GM12878 (cell line): ENCODE results near the gene MBD2. TPM values are rescaled to one million over a fixed set of nuclear protein-coding genes. Genes with fewer than 3 reads are reported as not detected.

Experiments used
- ATAC-seq: fragments of 200-7000 bp; cut with Tn5 transposase; 3 replicates; pipeline ENCODE4 v1.9.1; 2020; ENCODE audit warnings: mild to moderate bottlenecking, moderate library complexity
- BruUV-seq: library from RNA; stranded (reverse); fragments of 400-500 nt; replicated peaks from 2 replicates; lab custom pipeline; 2021; lab: Mats Ljungman, UMichigan
- CTCF ChIA-PET: fragments of 300-600 bp; sonication (Branson Sonifier 250); formaldehyde crosslinking; extraction: SDS; loops from one replicate; lab custom pipeline; 2021; ENCODE audit warnings: inconsistent platforms; lab: Yijun Ruan, JAX
- POLR2A ChIA-PET: fragments of 350-600 bp; formaldehyde crosslinking; extraction: SDS; loops from one replicate; lab custom pipeline; 2021; ENCODE audit warnings: inconsistent platforms; lab: Charles Lee
- RAD21 ChIA-PET: fragments of 300-600 bp; sonication (Branson Sonifier 250); formaldehyde crosslinking; loops from one replicate; lab custom pipeline; 2023; ENCODE audit warnings: antibody characterized with exemption; ENCODE audit not compliant: unreplicated experiment; lab: Charles Lee
- SMC1A ChIA-PET: fragments of 300-600 bp; sonication (Branson Sonifier 250); formaldehyde crosslinking; loops from one replicate; lab custom pipeline; 2023; ENCODE audit not compliant: unreplicated experiment, uncharacterized antibody; lab: Charles Lee
- DNase-seq: peaks from one replicate; pipeline ENCODE4 v3.0.0-alpha.2; 2011; ENCODE audit warnings: low read depth, low spot score
- FAIRE-seq: peaks from 3 replicates; lab custom pipeline; 2011; peaks lifted over from hg19 to GRCh38; lab: Jason Lieb, UNC
- H2AFZ ChIP-seq: 2 replicates; pipeline ENCODE4 v1.6.0; 2011; ENCODE audit warnings: low read depth, low read length, control low read depth; ENCODE audit not compliant: control insufficient read depth
- H3K27ac ChIP-seq: 2 replicates; pipeline ENCODE4 v1.5.1; 2011; ENCODE audit warnings: control low read depth; ENCODE audit not compliant: control insufficient read depth, insufficient read depth
- H3K27me3 ChIP-seq, 2 experiments: replicated peaks in 1 of 2; 2 replicates each; pipeline versions ENCODE4 v1.6.0 to v1.6.1; 2011; ENCODE audit warnings: low read length in 1 of 2; ENCODE audit not compliant: control insufficient read depth in 2 of 2, insufficient read depth in 2 of 2
- H3K36me3 ChIP-seq, 2 experiments: 2 replicates each; pipeline ENCODE4 v1.5.1; 2011; ENCODE audit warnings: low read length in 1 of 2; ENCODE audit not compliant: control insufficient read depth in 2 of 2, insufficient read depth in 2 of 2
- H3K4me1 ChIP-seq: 2 replicates; pipeline ENCODE4 v1.6.1; 2011; ENCODE audit warnings: mild to moderate bottlenecking, low read length, moderate library complexity, mixed read lengths; ENCODE audit not compliant: control insufficient read depth, insufficient read depth
- H3K4me2 ChIP-seq: 2 replicates; pipeline ENCODE4 v1.6.0; 2011; ENCODE audit warnings: control low read depth; ENCODE audit not compliant: control insufficient read depth, insufficient read depth
- H3K4me3 ChIP-seq: fragments of 200-600 bp; sonication (generic); 2 replicates; pipeline ENCODE4 v1.5.1; 2016
- H3K79me2 ChIP-seq: 2 replicates; pipeline ENCODE4 v1.6.0; 2011; ENCODE audit warnings: low read length; ENCODE audit not compliant: control insufficient read depth, insufficient read depth
- H3K9ac ChIP-seq: 2 replicates; pipeline ENCODE4 v1.8.0; 2011; ENCODE audit warnings: low read length, control low read depth, mixed read lengths; ENCODE audit not compliant: control insufficient read depth, insufficient read depth
- H3K9me3 ChIP-seq: replicated peaks from 3 replicates; pipeline ENCODE4 v1.5.1; 2011; ENCODE audit warnings: mild to moderate bottlenecking, low read length; ENCODE audit not compliant: control insufficient read depth, insufficient read depth
- H4K20me1 ChIP-seq: 2 replicates; pipeline ENCODE4 v1.6.0; 2011; ENCODE audit not compliant: control insufficient read depth, insufficient read depth
- POLR2AphosphoS5 ChIP-seq: IDR thresholded peaks from 2 replicates; pipeline ENCODE4 v1.6.1; 2011; ENCODE audit warnings: mild to moderate bottlenecking, low read length, inconsistent platforms
- RAD21 ChIP-seq: IDR thresholded peaks from 2 replicates; pipeline ENCODE4 v1.6.1; 2011; ENCODE audit warnings: mild to moderate bottlenecking, low read depth, low read length, moderate library complexity; ENCODE audit not compliant: insufficient read depth
- WGBS: methylation state at CpG from one replicate; pipeline ENCODE4 v1.1.6; 2016; ENCODE audit warnings: low lambda C conversion rate; ENCODE audit not compliant: insufficient replicate concordance, insufficient coverage; ENCODE audit errors: missing lambda C conversion rate; 5-methylcytosine and 5-hydroxymethylcytosine counted together
- in situ Hi-C: fragments of 300-500 bp; cut with MboI; formaldehyde crosslinking; loops from 9 replicates; pipeline ENCODE4 v1.14.3; 2018; ENCODE audit warnings: mixed read lengths
- intact Hi-C: fragments of 100-400 bp; cut with micrococcal nuclease; formaldehyde crosslinking; loops from one replicate; pipeline ENCODE4 v1.14.2; 2022; ENCODE audit not compliant: unreplicated experiment
- polyA plus RNA-seq, 11 experiments: library from polyadenylated mRNA; depleted of rRNA in 4 of 11; unstranded in 6 of 11; stranded (reverse) in 5 of 11; fragments of >200 nt; fragmentation: Nextera tagmentation in 4 of 11; fragmentation: Illumina TruSeq in 1 of 11; extraction: Ambion mirVana in 4 of 11; extraction: Trizol in 1 of 11; gene quantifications; 1 replicate in 1 of 11; 2 replicates in 10 of 11; pipeline versions ENCODE4 v1.2.1 to v1.2.3, GENCODE V29; 2011 to 2016; ENCODE audit warnings: inconsistent platforms in 2 of 11, missing spikeins in 2 of 11, low read depth in 1 of 11
- total RNA-seq, 4 experiments: library from RNA; depleted of rRNA in 3 of 4; stranded (reverse); fragments of >200 nt in 3 of 4; fragmentation: Illumina TruSeq in 1 of 4; extraction: Trizol in 1 of 4; gene quantifications; 2 replicates each; pipeline versions ENCODE4 v1.2.1 to v1.2.3, GENCODE V29; 2013 to 2021
- TF ChIP-seq, protein P1 (sequence below): fragments of 450-650 bp; IDR thresholded peaks from 2 replicates; pipeline ENCODE4 v1.6.1; 2016; ENCODE audit warnings: mild to moderate bottlenecking, moderate library complexity, borderline replicate concordance

MBD2 gene
- total and polyA plus RNA-seq, 10 of the 15 experiments (the other 5 are each of a cell fraction or from before 2014, with no cell fraction given), result 24.1 to 276 (median 57.9) TPM

DNA sequence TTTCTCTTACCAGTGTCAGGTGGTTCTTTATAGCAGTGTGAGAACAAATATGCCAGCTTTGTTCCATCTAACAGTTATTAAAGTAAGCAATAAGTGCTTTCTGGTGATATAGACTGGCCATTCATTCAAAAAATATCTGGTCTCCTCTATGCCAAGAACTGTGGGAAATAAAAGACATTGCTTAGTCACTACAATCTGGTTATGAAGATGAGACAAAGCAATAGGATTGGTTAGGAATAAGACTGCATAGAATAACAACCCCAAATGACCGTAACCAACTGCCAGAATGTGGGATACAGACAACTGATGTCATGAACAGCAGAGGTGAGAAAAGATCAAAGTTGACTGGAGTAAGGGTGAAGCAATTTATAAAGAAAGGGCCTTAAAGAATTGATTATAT, 83.8 kb downstream of the MBD2 start:
- DNase-seq (no peak), ATAC-seq (no peak), FAIRE-seq (no peak)
- in situ Hi-C loops, result no loop called here
- CTCF ChIA-PET, result interaction anchor here (0.8 kb wide), 1 partner anchor 13 kb away, joined by 3 read pairs; no protein-coding TSS in a partner anchor
- BruUV-seq, result no TSS peak
- RAD21 ChIA-PET, result no interaction called here
- no peaks in the 10 kb centered on the region for H3K27me3 ChIP-seq
- H3K9me3 ChIP-seq, result peaks cover 2% of the 10 kb centered on the region; the same call in 1 of the 3 replicates
- SMC1A ChIA-PET, result no interaction called here
- WGBS, result 4% methylated on average over 1 of the region's 1 CpG
- POLR2A ChIA-PET, result no interaction called here
- no peaks in the 10 kb centered on the region for H4K20me1 ChIP-seq
- no peak overlapping the region for H2AFZ ChIP-seq
- TF ChIP-seq, protein P1, sequence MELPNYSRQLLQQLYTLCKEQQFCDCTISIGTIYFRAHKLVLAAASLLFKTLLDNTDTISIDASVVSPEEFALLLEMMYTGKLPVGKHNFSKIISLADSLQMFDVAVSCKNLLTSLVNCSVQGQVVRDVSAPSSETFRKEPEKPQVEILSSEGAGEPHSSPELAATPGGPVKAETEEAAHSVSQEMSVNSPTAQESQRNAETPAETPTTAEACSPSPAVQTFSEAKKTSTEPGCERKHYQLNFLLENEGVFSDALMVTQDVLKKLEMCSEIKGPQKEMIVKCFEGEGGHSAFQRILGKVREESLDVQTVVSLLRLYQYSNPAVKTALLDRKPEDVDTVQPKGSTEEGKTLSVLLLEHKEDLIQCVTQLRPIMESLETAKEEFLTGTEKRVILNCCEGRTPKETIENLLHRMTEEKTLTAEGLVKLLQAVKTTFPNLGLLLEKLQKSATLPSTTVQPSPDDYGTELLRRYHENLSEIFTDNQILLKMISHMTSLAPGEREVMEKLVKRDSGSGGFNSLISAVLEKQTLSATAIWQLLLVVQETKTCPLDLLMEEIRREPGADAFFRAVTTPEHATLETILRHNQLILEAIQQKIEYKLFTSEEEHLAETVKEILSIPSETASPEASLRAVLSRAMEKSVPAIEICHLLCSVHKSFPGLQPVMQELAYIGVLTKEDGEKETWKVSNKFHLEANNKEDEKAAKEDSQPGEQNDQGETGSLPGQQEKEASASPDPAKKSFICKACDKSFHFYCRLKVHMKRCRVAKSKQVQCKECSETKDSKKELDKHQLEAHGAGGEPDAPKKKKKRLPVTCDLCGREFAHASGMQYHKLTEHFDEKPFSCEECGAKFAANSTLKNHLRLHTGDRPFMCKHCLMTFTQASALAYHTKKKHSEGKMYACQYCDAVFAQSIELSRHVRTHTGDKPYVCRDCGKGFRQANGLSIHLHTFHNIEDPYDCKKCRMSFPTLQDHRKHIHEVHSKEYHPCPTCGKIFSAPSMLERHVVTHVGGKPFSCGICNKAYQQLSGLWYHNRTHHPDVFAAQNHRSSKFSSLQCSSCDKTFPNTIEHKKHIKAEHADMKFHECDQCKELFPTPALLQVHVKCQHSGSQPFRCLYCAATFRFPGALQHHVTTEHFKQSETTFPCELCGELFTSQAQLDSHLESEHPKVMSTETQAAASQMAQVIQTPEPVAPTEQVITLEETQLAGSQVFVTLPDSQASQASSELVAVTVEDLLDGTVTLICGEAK, result no peak
- no peak for TF ChIP-seq POLR2AphosphoS5
- no peak for TF ChIP-seq RAD21
- TF ChIP-seq, all 136 proteins: peak for 0
- no peak overlapping the region for H3K27ac ChIP-seq
- no peak overlapping the region for H3K4me2 ChIP-seq
- H3K36me3 ChIP-seq, result peaks cover 0 to 2% of the 10 kb centered on the region in 2 experiments; a peak in 1 of 4 replicates
- H3K79me2 ChIP-seq, result no peaks in the 10 kb centered on the region
- intact Hi-C loops, result no loop called here
- no peaks in the 10 kb centered on the region for H3K4me1 ChIP-seq
- no peak overlapping the region for H3K9ac ChIP-seq
- no peak overlapping the region for H3K4me3 ChIP-seq
